ENCODE results near the gene BAG1.

Gene BAG1

DNA sequence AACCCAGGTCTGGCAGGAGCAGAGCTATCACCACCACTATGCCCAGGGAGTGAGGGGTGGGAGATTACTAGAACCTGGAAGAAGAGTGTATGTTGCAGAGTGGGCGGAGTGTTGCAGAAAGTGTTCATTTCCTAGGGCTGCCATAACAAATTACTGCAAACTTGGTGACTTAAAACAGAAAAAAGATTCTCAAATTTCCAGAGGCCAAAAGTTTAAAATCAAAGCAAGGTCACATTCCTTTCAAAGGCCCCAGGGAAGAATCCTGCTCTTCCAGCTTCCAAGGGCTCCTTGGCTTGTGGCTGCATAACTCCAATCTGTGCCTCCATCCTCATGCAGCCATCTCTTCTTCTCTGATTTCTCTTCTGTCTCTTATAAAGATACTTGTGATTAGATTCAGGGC is 55.1 kb downstream of the BAG1 start:
- DNase-seq (ENCODE audit: low spot score): no peak

DNA sequence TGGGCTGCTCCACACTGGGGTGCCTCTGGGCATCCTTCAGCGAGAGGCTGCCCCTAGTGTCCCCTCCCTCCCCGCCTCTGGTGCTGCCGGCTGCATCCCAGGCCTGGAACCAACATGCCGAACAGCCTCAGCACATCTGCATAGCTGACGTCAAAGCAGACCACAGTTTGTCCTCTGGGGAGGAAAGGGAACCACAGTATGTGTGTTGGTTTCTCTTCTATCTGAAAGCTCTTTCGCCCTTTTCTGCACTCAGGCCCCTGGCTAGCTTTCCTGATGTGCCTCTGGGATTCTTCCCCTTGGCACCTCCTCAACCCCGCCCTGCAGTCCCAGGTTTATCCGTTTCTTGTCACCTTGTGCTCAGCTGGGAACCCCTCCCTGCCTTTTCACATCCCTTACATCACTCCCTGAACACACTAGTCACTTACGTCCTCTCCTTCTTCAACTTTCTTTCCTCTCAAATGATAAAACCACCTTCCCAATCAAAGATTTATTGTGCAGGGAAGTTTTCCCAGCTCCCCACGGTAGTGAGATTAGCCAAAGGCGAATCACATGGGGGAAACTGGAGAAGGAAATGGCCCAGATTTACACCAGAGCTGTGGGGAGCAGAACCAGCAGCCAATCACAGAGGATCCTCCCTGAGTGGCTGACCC is 61.8 kb downstream of the BAG1 start:
- no peak for DNase-seq (ENCODE audit: low spot score)

Data from HuH-7 (cell line).